Ovary (tissue), 3 donors: ENCODE results near the gene DAB2IP.

Source experiments
- EP300 ChIP-seq: sonication (generic); formaldehyde crosslinking; IDR thresholded peaks from one replicate; pipeline ENCODE4 v1.6.1; 2017; ENCODE audit warnings: antibody characterized with exemption
- POLR2A ChIP-seq: fragments of 450-650 bp; IDR thresholded peaks from one replicate; pipeline ENCODE4 v1.6.1; 2017; ENCODE audit warnings: antibody characterized with exemption, mild to moderate bottlenecking, moderate library complexity
- TF ChIP-seq, protein P1 (sequence below), 3 donors: fragments of 450-650 bp in 2 of 3; fragments of 200-600 bp in 1 of 3; IDR thresholded peaks; one replicate each; pipeline versions ENCODE4 v1.5.1 to v1.8.0; 2016 to 2022; ENCODE audit warnings: antibody characterized with exemption in 3 of 3, mild to moderate bottlenecking in 1 of 3
- donor health status: DM: no; HTN: no; CAD: no.

DNA sequence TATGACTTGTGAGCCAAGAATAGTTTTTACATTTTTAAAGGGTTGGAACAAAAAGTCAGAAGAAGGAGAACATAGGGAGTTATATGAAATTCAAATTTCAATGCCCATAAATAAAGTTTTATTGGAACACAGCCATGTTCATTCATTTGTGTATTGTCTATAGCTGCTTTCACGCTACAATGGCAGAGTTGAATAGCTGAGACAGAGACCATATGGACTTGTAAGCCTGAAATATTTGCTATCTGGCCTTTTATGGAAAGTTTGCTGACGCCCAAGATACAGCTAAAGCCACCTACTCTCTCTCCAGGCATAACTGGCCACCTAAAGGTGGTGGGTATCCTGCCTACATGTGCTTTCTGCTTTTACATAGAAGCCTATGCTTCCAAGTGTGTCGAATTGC lies 10.9 kb downstream of the DAB2IP start:
- TF ChIP-seq, protein P1, sequence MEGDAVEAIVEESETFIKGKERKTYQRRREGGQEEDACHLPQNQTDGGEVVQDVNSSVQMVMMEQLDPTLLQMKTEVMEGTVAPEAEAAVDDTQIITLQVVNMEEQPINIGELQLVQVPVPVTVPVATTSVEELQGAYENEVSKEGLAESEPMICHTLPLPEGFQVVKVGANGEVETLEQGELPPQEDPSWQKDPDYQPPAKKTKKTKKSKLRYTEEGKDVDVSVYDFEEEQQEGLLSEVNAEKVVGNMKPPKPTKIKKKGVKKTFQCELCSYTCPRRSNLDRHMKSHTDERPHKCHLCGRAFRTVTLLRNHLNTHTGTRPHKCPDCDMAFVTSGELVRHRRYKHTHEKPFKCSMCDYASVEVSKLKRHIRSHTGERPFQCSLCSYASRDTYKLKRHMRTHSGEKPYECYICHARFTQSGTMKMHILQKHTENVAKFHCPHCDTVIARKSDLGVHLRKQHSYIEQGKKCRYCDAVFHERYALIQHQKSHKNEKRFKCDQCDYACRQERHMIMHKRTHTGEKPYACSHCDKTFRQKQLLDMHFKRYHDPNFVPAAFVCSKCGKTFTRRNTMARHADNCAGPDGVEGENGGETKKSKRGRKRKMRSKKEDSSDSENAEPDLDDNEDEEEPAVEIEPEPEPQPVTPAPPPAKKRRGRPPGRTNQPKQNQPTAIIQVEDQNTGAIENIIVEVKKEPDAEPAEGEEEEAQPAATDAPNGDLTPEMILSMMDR (IDR thresholded peaks at IDR 0.05): no peak
- no peak for TF ChIP-seq EP300
- no peak for TF ChIP-seq POLR2A
